GM12875 (cell line): ENCODE data around the gene MGAT3.

Source experiments
- H3K4me3 ChIP-seq: one replicate; pipeline ENCODE4 v1.5.1; 2011; ENCODE audit warnings: low read depth, low read length, control low read depth
- CTCF ChIP-seq: IDR thresholded peaks from 2 replicates; pipeline ENCODE4 v1.5.1; 2011; ENCODE audit warnings: low read depth, mild to moderate bottlenecking, control low read depth, inconsistent platforms, low read length, moderate library complexity, borderline replicate concordance; ENCODE audit not compliant: insufficient read depth

The MGAT3 gene

GRCh38 chr22:39532215-39533073 is 75.6 kb downstream of the MGAT3 start, which contains the start of gene RPS19BP1:
Gene RPS19BP1 (minus strand): TSS chr22:39532748. CDS start chr22:39532738, 10 bp downstream.
- peak within 1 kb of the TSS; percentile 99 for H3K4me3 ChIP-seq
- no peak for TF ChIP-seq CTCF

GRCh38 chr22:39534092-39534506 is 77.3 kb downstream of the MGAT3 start:
- TF ChIP-seq CTCF, result no peak
- H3K4me3 ChIP-seq, result no peak overlapping the region

GRCh38 chr22:39534591-39535356 is 78.0 kb downstream of the MGAT3 start:
- TF ChIP-seq CTCF, result peak; percentile 85
- no peak overlapping the region for H3K4me3 ChIP-seq

GRCh38 chr22:39535357-39535725 is 78.5 kb downstream of the MGAT3 start:
- no peak for TF ChIP-seq CTCF
- no peak overlapping the region for H3K4me3 ChIP-seq

GRCh38 chr22:39535831-39536449 is 79.1 kb downstream of the MGAT3 start:
- TF ChIP-seq CTCF, result no peak
- no peak overlapping the region for H3K4me3 ChIP-seq

GRCh38 chr22:39536711-39537110 is 79.9 kb downstream of the MGAT3 start:
- TF ChIP-seq CTCF, result no peak
- no peak overlapping the region for H3K4me3 ChIP-seq
